Measurements from ENCODE around the gene SCIMP.
"Not testable (repeated sequence)": the region's sequence is repeated elsewhere in the genome, so short reads cannot be mapped to it uniquely, and the experiment has no call there.

Gene SCIMP

DNA sequence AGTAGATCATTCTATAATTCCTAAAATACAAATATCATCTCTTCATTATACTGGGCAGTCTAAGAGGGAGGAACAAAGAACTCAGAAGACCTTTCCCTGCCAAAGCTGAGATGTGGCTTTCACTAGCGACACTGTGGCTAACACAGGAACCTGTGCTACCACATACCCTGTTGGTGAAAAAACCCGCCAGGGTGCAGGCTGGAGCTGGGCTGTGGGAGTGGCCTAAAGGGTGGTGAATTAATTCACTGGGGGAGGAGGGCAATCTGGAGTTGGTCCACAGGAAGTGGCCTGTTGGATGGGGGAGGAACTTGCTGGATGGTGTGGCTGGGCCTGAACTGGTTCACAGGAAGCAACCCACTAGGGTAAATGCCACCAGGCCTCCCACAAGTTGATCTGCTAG lies 50.4 kb downstream of the SCIMP start:
- no peak for TF ChIP-seq NFRKB (IDR thresholded peaks at IDR 0.05)
- TF ChIP-seq FOXK2 (IDR thresholded peaks at IDR 0.05) = no peak
- no peak for TF ChIP-seq BHLHE40 (IDR thresholded peaks at IDR 0.05; ENCODE audit: borderline replicate concordance)
- no peak for TF ChIP-seq FOXA1 (IDR thresholded peaks at IDR 0.05)
- TF ChIP-seq SP1 (IDR thresholded peaks at IDR 0.05) = no peak
- no peak for TF ChIP-seq HDGF (IDR thresholded peaks at IDR 0.05; ENCODE audit: borderline replicate concordance)
- TF ChIP-seq, protein P1, sequence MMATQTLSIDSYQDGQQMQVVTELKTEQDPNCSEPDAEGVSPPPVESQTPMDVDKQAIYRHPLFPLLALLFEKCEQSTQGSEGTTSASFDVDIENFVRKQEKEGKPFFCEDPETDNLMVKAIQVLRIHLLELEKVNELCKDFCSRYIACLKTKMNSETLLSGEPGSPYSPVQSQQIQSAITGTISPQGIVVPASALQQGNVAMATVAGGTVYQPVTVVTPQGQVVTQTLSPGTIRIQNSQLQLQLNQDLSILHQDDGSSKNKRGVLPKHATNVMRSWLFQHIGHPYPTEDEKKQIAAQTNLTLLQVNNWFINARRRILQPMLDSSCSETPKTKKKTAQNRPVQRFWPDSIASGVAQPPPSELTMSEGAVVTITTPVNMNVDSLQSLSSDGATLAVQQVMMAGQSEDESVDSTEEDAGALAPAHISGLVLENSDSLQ (IDR thresholded peaks at IDR 0.05) = no peak
- TF ChIP-seq CTBP1 (IDR thresholded peaks at IDR 0.05; ENCODE audit: borderline replicate concordance) = no peak
- no peak for TF ChIP-seq ELF4 (IDR thresholded peaks at IDR 0.05)
- TF ChIP-seq TARDBP (IDR thresholded peaks at IDR 0.05) = no peak
- TF ChIP-seq LEF1 (IDR thresholded peaks at IDR 0.05; ENCODE audit: borderline replicate concordance) = no peak
- TF ChIP-seq FOXM1 (IDR thresholded peaks at IDR 0.05; ENCODE audit: borderline replicate concordance) = no peak
- no peak for TF ChIP-seq ZNF384 (IDR thresholded peaks at IDR 0.05)
- TF ChIP-seq L3MBTL2 (conservative IDR thresholded peaks at IDR 0.05) = no peak
- TF ChIP-seq ARNT (IDR thresholded peaks at IDR 0.05) = no peak
- TF ChIP-seq SUZ12 (IDR thresholded peaks at IDR 0.05) = no peak
- POLR2A ChIA-PET = no interaction called here
- DNase-seq (ENCODE audit: extremely low spot score) = no peak
- CTCF ChIA-PET = no interaction called here

DNA sequence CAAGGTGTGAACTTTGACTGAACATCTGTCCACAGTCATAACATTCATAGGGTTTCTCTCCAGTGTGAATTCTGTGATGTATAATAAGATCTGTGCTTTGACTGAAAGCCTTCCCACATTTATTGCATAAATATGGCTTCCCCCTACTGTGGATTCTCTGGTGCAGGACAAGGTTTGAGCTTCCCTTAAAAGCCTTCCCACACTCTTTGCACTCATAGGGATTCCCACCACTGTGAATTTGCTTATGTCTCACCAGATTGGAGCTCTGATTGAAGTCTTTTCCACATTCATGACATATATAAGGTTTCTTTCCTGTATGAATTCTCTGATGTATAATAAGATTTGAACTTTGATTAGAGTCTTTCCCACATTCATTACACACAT lies 51.3 kb downstream of the SCIMP start:
- ChIA-PET POLR2A (no interaction called here), CTCF (no interaction called here)
- TF ChIP-seq ARNT (IDR thresholded peaks at IDR 0.05) = no peak
- no peak for TF ChIP-seq TARDBP (IDR thresholded peaks at IDR 0.05)
- no peak for TF ChIP-seq BHLHE40 (IDR thresholded peaks at IDR 0.05; ENCODE audit: borderline replicate concordance)
- no peak for TF ChIP-seq SP1 (IDR thresholded peaks at IDR 0.05)
- TF ChIP-seq SUZ12 (IDR thresholded peaks at IDR 0.05) = no peak
- TF ChIP-seq CTBP1 (IDR thresholded peaks at IDR 0.05; ENCODE audit: borderline replicate concordance) = no peak
- no peak for TF ChIP-seq ELF4 (IDR thresholded peaks at IDR 0.05)
- no peak for TF ChIP-seq LEF1 (IDR thresholded peaks at IDR 0.05; ENCODE audit: borderline replicate concordance)
- no peak for TF ChIP-seq NFRKB (IDR thresholded peaks at IDR 0.05)
- TF ChIP-seq, protein P1 (IDR thresholded peaks at IDR 0.05) = no peak
- TF ChIP-seq L3MBTL2 (conservative IDR thresholded peaks at IDR 0.05) = no peak
- TF ChIP-seq FOXM1 (IDR thresholded peaks at IDR 0.05; ENCODE audit: borderline replicate concordance) = no peak
- no peak for TF ChIP-seq FOXK2 (IDR thresholded peaks at IDR 0.05)
- TF ChIP-seq HDGF (IDR thresholded peaks at IDR 0.05; ENCODE audit: borderline replicate concordance) = no peak
- no peak for TF ChIP-seq FOXA1 (IDR thresholded peaks at IDR 0.05)
- no peak for DNase-seq (ENCODE audit: extremely low spot score)

DNA sequence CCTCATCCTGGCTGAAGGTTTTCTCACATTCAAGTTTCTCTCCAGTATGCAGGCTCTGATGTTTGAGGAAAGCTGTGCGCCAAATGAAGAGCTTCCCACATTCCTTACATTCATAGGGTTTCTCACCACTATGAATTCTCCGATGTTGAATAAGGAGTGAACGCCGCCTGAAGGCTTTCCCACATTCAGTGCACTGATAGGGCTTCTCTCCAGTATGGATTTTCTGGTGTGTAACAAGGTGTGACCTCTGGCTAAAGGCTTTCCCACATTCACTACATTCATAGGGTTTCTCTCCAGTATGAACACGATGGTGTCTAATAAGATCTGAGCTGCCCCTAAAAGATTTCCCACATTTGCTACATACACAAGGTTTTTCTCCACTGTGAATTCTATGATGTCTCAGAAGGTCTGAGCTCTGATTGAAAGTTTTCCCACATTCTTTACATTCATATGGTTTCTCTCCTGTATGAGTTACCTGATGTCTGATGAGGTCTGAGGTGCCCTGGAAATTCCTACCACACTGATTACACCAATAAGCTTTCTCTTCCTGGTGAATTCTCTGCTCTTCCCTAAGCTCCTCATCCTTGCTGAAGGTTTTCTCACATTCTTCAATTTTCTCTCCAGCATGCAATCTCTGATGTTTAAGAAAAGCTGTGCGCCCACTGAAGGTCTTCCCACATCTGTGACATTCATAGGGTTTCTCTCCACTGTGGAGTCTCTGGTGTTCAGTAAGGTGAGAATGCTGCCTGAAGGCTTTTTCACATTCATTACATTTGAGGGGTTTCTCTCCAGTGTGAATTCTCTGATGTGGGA lies 51.9 kb downstream of the SCIMP start:
- no peak for DNase-seq (ENCODE audit: extremely low spot score)
- TF ChIP-seq ELF4 (IDR thresholded peaks at IDR 0.05) = no peak
- TF ChIP-seq HDGF (IDR thresholded peaks at IDR 0.05; ENCODE audit: borderline replicate concordance) = no peak
- no peak for TF ChIP-seq SP1 (IDR thresholded peaks at IDR 0.05)
- TF ChIP-seq NFRKB (IDR thresholded peaks at IDR 0.05) = no peak
- no peak for TF ChIP-seq FOXA1 (IDR thresholded peaks at IDR 0.05)
- ChIA-PET POLR2A (interaction anchor here (0.7 kb wide), 1 partner anchor 9 kb away, joined by 3 read pairs; the partner anchor contains the start of gene ZNF594), CTCF (no interaction called here)

DNA sequence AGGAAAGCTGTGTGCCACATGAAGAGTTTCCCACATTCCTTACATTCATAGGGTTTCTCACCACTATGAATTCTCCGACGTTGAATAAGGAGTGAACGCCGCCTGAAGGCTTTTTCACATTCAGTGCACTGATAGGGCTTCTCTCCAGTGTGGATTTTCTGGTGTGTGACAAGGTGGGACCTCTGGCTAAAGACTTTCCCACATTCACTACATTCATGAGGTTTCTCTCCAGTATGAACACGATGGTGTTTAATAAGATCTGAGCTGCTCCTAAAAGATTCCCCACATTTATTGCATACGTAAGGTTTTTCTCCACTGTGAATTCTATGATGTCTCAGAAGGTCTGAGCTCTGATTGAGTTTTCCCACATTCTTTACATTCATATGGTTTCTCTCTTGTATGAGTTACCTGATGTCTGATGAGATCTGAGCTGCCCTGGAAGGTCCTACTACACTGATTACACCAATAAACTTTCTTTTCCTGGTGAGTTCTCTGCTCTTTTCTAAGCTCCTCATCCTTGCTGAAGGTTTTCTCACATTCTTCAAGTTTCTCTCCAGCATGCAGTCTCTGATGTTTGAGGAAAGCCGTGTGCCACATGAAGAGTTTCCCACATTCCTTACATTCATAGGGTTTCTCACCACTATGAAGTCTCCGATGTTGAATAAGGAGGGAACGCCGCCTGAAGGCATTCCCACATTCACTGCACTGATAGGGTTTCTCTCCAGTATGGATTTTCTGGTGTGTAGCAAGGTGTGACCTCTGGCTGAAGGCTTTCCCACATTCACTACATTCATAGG lies 53.0 kb downstream of the SCIMP start:
- ChIA-PET CTCF (no interaction called here), POLR2A (no interaction called here)
- TF ChIP-seq CTBP1 (IDR thresholded peaks at IDR 0.05; ENCODE audit: borderline replicate concordance) (no peak), L3MBTL2 (conservative IDR thresholded peaks at IDR 0.05) (peak; percentile 53), LEF1 (IDR thresholded peaks at IDR 0.05; ENCODE audit: borderline replicate concordance) (no peak), FOXA1 (IDR thresholded peaks at IDR 0.05) (no peak)
- TF ChIP-seq, protein P1 (IDR thresholded peaks at IDR 0.05) = no peak
- DNase-seq (ENCODE audit: extremely low spot score) = no peak

DNA sequence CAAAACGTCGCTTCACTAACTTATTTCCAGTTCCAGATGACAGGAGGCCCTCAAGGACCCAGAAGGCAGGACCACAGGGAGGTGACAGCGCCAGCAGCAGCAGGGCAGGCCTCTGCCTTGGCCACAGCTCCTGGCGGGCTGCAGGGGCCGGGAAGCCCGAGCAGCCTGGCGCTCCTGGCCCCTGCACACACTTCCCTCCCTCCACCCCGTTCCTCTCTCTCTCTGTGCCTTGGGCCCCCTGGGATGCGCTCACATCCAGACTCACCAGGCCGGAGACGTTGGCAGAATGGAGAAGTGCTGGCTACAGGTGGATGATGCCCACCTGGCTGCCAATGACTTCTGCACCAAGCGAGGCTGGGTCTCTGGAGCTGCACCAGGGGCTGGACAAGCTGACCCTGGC lies 55.7 kb downstream of the SCIMP start:
- no peak for DNase-seq (ENCODE audit: extremely low spot score)
- ChIA-PET CTCF (no interaction called here), POLR2A (no interaction called here)
- TF ChIP-seq, protein P1 (IDR thresholded peaks at IDR 0.05) = no peak
- no peak for TF ChIP-seq ELF4 (IDR thresholded peaks at IDR 0.05)
- no peak for TF ChIP-seq BHLHE40 (IDR thresholded peaks at IDR 0.05; ENCODE audit: borderline replicate concordance)
- TF ChIP-seq ARNT (IDR thresholded peaks at IDR 0.05) = no peak
- TF ChIP-seq CTBP1 (IDR thresholded peaks at IDR 0.05; ENCODE audit: borderline replicate concordance) = no peak
- TF ChIP-seq NFRKB (IDR thresholded peaks at IDR 0.05) = no peak
- TF ChIP-seq ZNF384 (IDR thresholded peaks at IDR 0.05) = no peak
- TF ChIP-seq SUZ12 (IDR thresholded peaks at IDR 0.05) = no peak
- no peak for TF ChIP-seq TARDBP (IDR thresholded peaks at IDR 0.05)
- no peak for TF ChIP-seq FOXM1 (IDR thresholded peaks at IDR 0.05; ENCODE audit: borderline replicate concordance)
- no peak for TF ChIP-seq HDGF (IDR thresholded peaks at IDR 0.05; ENCODE audit: borderline replicate concordance)
- TF ChIP-seq FOXA1 (IDR thresholded peaks at IDR 0.05) = no peak
- TF ChIP-seq LEF1 (IDR thresholded peaks at IDR 0.05; ENCODE audit: borderline replicate concordance) = no peak
- no peak for TF ChIP-seq L3MBTL2 (conservative IDR thresholded peaks at IDR 0.05)
- TF ChIP-seq SP1 (IDR thresholded peaks at IDR 0.05) = no peak

DNA sequence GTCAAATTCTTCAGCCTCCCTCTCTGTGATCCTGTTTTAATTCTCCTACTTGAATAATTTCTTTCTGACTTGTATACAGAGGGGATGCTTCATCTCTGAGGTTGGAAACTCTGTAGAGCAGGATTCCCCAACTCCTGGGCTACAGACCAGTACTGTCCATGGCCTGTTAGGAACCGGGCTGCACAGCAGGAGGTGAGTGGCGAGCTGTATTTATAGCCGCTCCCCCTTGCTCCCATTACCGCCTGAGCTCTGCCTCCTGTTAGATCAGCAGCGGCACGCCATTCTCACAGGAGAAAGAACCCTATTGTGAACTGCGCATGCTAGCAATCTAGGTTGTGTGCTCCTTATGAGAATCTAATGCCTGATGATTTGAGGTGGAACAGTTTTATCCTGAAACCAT lies 59.6 kb downstream of the SCIMP start:
- DNase-seq (ENCODE audit: extremely low spot score); POLR2A ChIA-PET; CTCF ChIA-PET: not testable (repeated sequence)

DNA sequence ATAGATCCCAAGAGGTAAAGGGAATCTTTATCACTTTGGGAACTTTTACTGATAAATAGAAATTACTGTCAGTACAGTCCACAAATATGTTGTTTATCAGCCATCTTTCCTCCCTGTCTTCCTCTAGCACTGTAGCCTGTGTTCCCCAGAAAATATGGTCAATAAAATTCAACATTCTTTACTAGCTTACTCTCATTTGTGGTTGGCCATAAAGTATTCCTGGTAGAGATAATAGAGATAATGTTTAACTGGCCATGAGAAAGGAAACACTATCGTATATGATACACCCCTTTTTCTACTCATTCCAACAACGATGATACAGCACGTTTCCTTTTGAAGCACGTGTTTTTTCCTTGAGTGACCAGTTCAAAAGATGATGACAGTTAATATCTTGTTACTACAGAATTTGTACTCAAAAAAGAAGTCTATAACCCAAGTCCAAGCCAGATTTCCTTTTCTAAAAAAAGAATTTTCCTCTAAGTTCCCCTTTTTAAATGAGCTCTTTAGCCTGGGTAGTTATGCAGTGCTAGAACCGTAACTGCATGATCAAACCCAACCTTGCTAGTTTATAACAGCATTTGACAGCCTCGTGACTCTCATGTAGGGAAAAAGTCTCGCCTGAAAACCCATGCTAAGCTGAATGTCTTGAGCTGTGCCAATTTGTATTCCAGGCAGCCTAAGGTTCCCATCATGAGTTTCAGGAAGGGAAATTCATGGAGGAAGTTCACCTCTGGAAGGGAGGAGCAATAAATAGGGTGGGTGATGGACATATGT lies 68.7 kb downstream of the SCIMP start:
- POLR2A ChIA-PET; DNase-seq (ENCODE audit: extremely low spot score); CTCF ChIA-PET: not testable (repeated sequence)

Data from HEK293T (cell line).